Endothelial cell of umbilical vein (primary cell): Measurements from ENCODE around the gene BMP8B. TPM values are rescaled to one million over a fixed set of nuclear protein-coding genes. Genes with fewer than 3 reads are reported as not detected.
"Not testable (repeated sequence)": the region's sequence is repeated elsewhere in the genome, so short reads cannot be mapped to it uniquely, and the experiment has no call there.

Experiments
- BruUV-seq: library from RNA; stranded (reverse); fragments of 400-500 nt; replicated peaks from 2 replicates; lab custom pipeline; 2021; lab: Mats Ljungman, UMichigan
- CTCF ChIA-PET: fragments of 300-600, 350-600 bp; sonication (Branson Sonifier 250); formaldehyde crosslinking; loops from one replicate; lab custom pipeline; 2021; ENCODE audit warnings: antibody characterized with exemption, inconsistent platforms; lab: Charles Lee
- POLR2A ChIA-PET: fragments of 300-600, 350-600 bp; sonication (Branson Sonifier 250); formaldehyde crosslinking; loops from one replicate; lab custom pipeline; 2021; ENCODE audit warnings: antibody characterized with exemption, inconsistent platforms; lab: Charles Lee
- DNase-seq: peaks from one replicate; pipeline ENCODE4 v3.0.0-alpha.2; 2011; ENCODE audit warnings: low read depth, low spot score
- FAIRE-seq: peaks from 2 replicates; lab custom pipeline; 2011; peaks lifted over from hg19 to GRCh38; lab: Jason Lieb, UNC
- H2AFZ ChIP-seq: 2 replicates; pipeline ENCODE4 v1.6.0; 2012; ENCODE audit warnings: low read depth, low read length, control low read depth, inconsistent platforms
- H3K27ac ChIP-seq: 2 replicates; pipeline ENCODE4 v1.5.1; 2011; ENCODE audit warnings: low read depth, mild to moderate bottlenecking, control low read depth, low read length, moderate library complexity; ENCODE audit not compliant: insufficient read depth
- H3K27me3 ChIP-seq, 2 experiments: 2 replicates each; pipeline versions ENCODE4 v1.6.0 to v1.6.1; 2011; ENCODE audit warnings: low read length in 2 of 2, mixed read lengths in 1 of 2; ENCODE audit not compliant: control insufficient read depth in 2 of 2, insufficient read depth in 2 of 2
- H3K36me3 ChIP-seq, 2 experiments: 2 replicates in 1 of 2; 3 replicates in 1 of 2; pipeline ENCODE4 v1.5.1; 2011; ENCODE audit warnings: low read length in 2 of 2, mild to moderate bottlenecking in 1 of 2, moderate library complexity in 1 of 2; ENCODE audit not compliant: control insufficient read depth in 2 of 2, insufficient read depth in 2 of 2; ENCODE audit errors: extremely low read depth in 1 of 2
- H3K4me1 ChIP-seq: 3 replicates; pipeline ENCODE4 v1.5.1; 2011; ENCODE audit warnings: mild to moderate bottlenecking, low read length; ENCODE audit not compliant: control insufficient read depth, insufficient read depth; ENCODE audit errors: extremely low read depth
- H3K4me2 ChIP-seq: 2 replicates; pipeline ENCODE4 v1.6.1; 2011; ENCODE audit warnings: low read length, control low read depth, mixed read lengths; ENCODE audit not compliant: insufficient read depth
- H3K4me3 ChIP-seq, 3 experiments: fragments of 200-600 bp in 1 of 3; sonication (generic), shearing (Covaris generic) in 1 of 3; replicated peaks in 1 of 3; 2 replicates each; pipeline ENCODE4 v1.5.1; 2011 to 2016; ENCODE audit warnings: control low read depth in 3 of 3, low read length in 3 of 3, mild to moderate bottlenecking in 2 of 3, inconsistent platforms in 1 of 3, low read depth in 1 of 3, moderate library complexity in 1 of 3; ENCODE audit not compliant: insufficient read depth in 1 of 3
- H3K79me2 ChIP-seq: 2 replicates; pipeline ENCODE4 v1.6.0; 2012; ENCODE audit warnings: low read length, inconsistent platforms; ENCODE audit not compliant: control insufficient read depth, insufficient read depth
- H3K9ac ChIP-seq: replicated peaks from 2 replicates; pipeline ENCODE3; 2011; ENCODE audit warnings: low read length, control low read depth; ENCODE audit not compliant: insufficient read depth; ENCODE audit errors: extremely low read depth
- H3K9me1 ChIP-seq: replicated peaks from 3 replicates; pipeline ENCODE4 v1.6.0; 2011; ENCODE audit warnings: mild to moderate bottlenecking, low read length; ENCODE audit not compliant: control insufficient read depth, insufficient read depth; ENCODE audit errors: extremely low read depth
- H3K9me3 ChIP-seq: replicated peaks from 2 replicates; pipeline ENCODE4 v1.5.1; 2012; ENCODE audit warnings: low read length, inconsistent platforms; ENCODE audit not compliant: control insufficient read depth, insufficient read depth
- H4K20me1 ChIP-seq: replicated peaks from 2 replicates; pipeline ENCODE3; 2011; ENCODE audit warnings: mild to moderate bottlenecking, low read length; ENCODE audit not compliant: control insufficient read depth, insufficient read depth; ENCODE audit errors: extremely low read depth
- dilution Hi-C: fragments of 300-500 bp; cut with MboI; formaldehyde crosslinking; loops from one replicate; pipeline ENCODE4 v1.15.0; 2019; ENCODE audit warnings: low sequenced_read_pairs; ENCODE audit not compliant: extremely low pct_ligation_motif_present
- intact Hi-C: fragments of 100-400 bp; cut with micrococcal nuclease; formaldehyde crosslinking; loops from one replicate; pipeline ENCODE4 v1.10.0; 2022
- polyA plus RNA-seq, 4 experiments: library from polyadenylated mRNA; depleted of rRNA in 3 of 4; stranded (reverse) in 3 of 4; unstranded in 1 of 4; fragments of >200 nt; gene quantifications; 2 replicates each; pipeline versions ENCODE4 v1.2.1 to v1.2.3, GENCODE V29; 2011 to 2012; ENCODE audit warnings: missing spikeins in 1 of 4
- total RNA-seq: library from RNA; stranded (reverse); gene quantifications from 2 replicates; pipeline ENCODE4 v1.2.3, GENCODE V29; 2021

BMP8B gene
- total and polyA plus RNA-seq, 2 donors (not counting 3 experiments of a cell fraction or from before 2014, with no cell fraction given): 0.07 TPM; not detected in 1

DNA sequence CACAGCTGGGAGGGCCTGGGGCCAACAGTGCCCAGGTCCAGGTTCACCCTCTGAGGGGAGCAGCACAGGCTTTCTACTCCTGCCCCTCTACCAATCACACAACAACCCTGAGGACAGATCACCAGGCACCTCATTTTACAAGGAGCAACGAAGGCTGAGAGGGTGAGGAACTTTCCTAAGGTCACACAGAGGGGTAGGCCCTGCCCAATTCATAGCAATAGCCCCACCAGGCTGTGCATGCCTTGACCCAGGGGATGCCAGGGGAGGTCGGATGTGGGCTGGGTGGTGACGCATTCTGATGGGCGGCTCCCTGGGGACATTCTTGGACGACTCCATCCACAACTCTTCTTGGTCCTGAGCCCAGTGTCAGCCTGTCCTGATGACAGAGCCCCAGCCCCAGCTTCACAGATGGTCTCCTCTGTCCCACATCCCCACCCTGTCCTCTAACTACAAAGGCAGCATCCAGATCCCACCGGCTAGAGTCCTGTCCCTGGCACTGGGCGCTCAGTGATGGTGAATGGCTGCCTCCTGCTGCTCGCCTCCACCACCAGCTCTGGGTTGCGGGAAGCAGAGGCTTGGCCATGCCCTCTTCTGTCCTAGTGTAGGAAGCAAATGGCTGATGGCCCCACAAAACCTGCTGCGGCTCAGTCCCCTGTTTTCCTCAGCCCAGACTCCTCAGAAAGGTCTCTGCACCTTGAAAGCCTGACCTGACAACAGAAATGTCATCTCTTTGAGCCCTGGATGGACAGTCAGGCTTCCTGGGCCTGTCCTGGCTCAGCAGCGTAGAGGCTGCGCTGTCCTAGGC is 2.2 kb downstream of the BMP8B start:
- H3K9me3 ChIP-seq, H2AFZ ChIP-seq, intact Hi-C loops, H3K79me2 ChIP-seq, H3K9me1 ChIP-seq, H4K20me1 ChIP-seq, H3K9ac ChIP-seq, H3K4me1 ChIP-seq, FAIRE-seq, H3K36me3 ChIP-seq, dilution Hi-C loops, DNase-seq, H3K4me2 ChIP-seq, H3K27ac ChIP-seq, CTCF ChIA-PET, BruUV-seq, H3K4me3 ChIP-seq, POLR2A ChIA-PET: not testable (repeated sequence)
- peaks cover 19 to 29% of the 10 kb centered on the region in 2 experiments for H3K27me3 ChIP-seq

DNA sequence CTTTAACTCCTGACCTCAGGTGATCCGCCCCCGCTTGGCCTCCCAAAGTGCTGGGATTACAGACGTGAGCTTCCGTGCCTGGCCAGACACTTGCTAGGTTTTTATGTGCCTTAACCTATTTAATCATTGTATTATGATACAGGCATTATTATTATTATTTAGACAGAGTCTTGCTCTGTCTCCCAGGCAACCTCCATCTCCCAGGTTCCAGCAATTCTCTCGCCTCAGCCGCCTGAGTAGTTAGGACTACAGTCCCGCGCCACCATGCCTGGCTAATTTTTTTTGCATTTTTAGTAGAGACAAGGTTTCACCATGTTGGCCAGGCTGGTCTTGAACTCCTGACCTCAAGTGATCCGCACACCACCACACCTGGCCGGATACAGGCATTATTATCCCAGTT is 6.0 kb downstream of the BMP8B start:
- H3K4me3 ChIP-seq, H3K9ac ChIP-seq, H3K9me3 ChIP-seq, H3K9me1 ChIP-seq, FAIRE-seq, H3K4me1 ChIP-seq, H3K27ac ChIP-seq, H4K20me1 ChIP-seq, dilution Hi-C loops, intact Hi-C loops, DNase-seq, H3K4me2 ChIP-seq, BruUV-seq, H2AFZ ChIP-seq, H3K36me3 ChIP-seq, H3K79me2 ChIP-seq: not testable (repeated sequence)
- ChIA-PET POLR2A (interaction anchor here (0.7 kb wide), 1 partner anchor 191 kb away, joined by 3 read pairs; no protein-coding TSS in a partner anchor), CTCF (interaction anchor here (0.9 to 1.0 kb wide), 2 partner anchors 18 to 120 kb away, joined by 3 read pairs; no protein-coding TSS in a partner anchor)
- H3K27me3 ChIP-seq: peaks cover 9 to 13% of the 10 kb centered on the region in 2 experiments
